ENCODE results near the gene SAMD4B.
A peak's percentile ranks its signal among the peaks of the same experiment; 100 is the strongest.
"Not testable (repeated sequence)": the region's sequence is repeated elsewhere in the genome, so short reads cannot be mapped to it uniquely, and the experiment has no call there.

SAMD4B gene

DNA sequence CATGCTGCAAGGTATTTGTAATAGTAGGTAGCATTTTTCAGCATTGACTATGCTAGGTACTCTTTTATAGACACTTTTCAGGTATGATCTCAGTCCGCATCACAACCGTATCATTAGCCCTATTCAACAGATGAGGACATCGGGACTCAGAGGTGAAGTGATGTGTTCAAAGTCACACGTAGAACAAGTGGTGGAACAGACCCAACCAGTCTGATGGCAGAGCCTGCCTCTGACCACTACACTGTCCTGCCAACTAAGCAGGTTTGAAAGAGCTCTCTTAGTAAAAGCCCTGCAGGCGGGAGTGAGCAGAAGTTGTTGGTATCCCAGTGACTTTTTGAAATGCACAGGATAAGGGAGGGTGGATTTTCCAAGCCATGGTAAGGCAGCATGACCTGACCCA, 28.5 kb downstream of the SAMD4B start:
- no peak for DNase-seq

DNA sequence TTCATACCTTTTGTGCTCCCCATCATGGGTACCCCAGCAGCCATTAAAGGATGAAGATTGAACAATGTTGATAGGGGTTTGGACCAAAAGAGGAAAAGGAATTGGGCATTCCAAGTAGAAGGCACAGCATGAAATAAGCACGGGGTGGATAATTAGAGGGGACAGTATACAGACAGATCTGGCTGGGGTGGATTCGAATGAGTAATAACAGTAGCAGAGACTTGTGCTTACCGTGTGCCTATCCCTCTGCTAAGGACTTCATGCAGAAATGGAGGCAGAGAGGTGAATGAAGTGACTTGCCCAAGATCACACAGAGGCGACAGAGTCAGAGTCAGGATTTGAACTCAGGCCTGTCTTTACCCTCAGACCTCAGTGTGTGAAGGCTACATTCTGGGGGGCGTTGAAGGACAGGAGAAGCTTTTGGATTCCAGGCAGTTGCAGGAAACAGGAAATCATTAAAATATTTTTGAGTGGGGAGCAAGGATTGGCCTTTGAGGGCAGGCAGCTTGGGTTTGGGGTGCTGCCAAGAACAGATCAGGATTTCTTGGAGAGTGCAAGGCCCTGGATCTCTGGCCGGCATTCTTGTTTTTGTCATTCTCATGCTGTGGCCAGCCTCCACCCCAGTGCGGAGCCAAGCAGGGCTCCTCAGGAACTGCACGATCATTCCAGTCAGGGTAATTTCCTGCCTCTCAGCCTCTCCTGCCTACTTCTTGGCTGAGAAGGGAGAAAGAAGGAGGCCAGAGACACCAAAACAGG, 30.0 kb downstream of the SAMD4B start:
- DNase-seq = peak; percentile 93

DNA sequence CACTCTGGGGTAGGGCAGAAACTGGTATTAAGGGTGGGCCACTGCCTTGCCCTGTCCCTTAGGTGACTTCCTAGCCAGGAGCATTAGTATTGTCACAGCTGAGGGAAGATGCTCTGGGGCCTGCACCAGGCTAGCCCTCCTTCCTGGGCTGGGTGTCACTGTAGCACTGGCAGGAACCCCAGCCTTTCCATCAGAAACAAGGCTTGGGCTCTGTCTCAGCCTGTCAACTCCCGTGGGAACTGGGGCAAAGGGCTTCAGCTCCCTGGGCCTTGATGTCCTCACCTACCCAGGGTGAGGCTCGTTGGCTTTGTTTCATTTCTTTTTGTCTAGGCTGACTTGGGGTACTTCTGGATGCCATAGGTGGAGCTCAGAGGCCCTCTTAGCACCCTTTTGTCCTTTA, 30.7 kb downstream of the SAMD4B start:
- no peak for DNase-seq

DNA sequence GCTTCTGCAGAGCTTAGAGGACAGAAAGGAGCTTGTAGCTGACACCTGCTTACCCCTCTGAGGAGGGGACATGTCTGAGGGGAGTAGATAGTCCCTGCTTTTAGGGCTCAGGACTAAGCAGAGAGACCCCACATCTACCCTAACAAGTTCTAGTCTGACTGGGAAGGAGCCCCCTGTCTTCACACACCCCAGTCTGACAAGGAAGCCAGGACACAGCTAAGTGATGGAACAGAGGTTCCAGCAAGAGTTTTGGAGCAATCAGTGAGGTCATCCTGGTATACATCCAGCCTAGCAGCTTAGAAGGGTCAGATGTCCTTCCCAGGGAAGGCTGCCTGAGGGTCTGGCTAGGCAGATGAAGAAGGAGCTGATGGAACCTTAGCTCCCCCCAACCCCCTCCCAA, 33.7 kb downstream of the SAMD4B start:
- DNase-seq = no peak

DNA sequence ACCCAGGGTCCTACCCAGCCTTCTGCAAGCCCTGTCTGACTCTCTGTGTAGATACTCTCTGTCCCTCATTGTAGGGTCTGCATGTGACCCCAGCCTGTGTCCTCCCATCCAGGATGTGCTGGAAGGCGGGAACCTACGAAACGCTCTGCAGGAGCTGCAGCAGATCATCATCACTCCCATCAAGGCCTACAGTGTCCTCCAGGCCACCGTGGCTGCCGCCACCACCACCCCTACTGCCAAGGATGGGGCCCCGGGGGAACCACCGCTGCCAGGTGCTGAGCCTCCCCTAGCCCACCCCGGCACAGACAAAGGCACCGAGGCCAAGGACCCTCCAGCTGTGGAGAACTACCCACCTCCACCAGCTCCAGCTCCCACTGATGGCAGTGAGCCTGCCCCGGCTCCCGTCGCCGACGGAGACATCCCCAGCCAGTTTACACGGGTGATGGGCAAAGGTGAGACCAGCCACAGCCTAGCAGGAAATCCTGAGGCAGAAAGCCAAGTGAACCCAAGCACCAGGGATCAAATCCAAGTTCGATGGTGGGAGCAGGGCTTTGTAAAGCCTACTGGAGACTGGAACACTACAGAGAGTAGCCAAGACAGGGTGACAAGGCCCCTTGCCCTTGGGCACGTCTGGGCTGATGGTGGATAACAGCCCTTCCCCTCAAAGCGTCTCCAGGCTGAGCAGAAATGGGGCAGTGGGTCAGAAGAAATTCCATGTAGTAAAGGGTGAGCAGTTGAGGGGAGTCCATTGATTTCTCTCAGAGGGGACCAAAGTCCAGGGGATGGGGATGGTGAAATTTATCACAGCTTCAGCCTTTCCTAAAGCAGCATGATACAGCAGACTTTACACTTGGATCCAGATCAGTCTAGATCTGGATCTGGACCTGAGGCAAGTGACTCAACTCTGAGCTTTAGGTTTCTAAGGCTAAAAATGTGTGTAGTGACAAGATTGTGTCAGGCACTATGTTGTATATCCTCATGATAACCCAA, 35.4 kb downstream of the SAMD4B start:
- no peak for DNase-seq

DNA sequence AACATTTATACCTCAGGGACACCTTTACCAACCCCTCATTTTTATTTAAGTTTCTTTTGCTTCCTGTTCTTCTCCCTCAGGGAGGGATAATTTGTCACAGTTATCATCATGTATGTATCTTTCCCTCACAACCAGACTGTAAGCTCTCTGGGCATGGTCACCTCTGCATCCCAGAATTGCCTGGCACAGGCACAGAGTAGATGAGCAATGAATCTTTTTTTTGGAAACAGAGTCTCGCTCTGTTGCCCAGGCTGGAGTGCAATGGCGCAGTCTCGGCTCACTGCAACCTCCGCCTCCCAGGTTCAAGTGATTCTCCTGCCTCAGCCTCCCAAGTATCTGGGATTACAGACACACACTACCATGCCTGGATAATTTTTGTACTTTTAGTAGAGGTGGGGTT, 37.1 kb downstream of the SAMD4B start:
- DNase-seq = not testable (repeated sequence)

DNA sequence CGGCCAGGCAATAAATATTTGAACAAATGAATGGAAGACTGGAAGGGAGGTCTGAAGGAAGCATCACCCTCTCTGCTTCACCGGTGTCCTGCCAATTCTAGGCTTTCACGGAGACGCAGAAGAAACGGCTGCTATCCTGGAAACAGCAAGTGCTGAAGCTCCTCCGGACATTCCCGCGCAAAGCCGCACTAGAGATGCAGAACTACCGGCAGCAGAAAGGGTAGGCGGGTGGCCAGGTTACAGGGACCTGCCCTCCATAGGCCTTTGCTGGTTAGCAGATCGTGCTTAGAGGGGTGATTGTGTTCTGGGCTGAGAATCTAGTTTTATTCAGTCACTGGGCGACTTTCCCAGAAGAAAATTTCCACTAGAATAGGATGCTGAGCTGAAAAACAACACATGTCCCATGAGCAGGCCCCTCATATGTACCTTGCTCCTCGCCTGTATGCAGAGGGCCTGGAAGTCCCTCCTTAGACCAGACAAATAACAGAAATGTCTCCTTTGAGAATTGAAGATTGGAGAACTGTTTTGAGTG, 37.7 kb downstream of the SAMD4B start:
- no peak for DNase-seq

DNA sequence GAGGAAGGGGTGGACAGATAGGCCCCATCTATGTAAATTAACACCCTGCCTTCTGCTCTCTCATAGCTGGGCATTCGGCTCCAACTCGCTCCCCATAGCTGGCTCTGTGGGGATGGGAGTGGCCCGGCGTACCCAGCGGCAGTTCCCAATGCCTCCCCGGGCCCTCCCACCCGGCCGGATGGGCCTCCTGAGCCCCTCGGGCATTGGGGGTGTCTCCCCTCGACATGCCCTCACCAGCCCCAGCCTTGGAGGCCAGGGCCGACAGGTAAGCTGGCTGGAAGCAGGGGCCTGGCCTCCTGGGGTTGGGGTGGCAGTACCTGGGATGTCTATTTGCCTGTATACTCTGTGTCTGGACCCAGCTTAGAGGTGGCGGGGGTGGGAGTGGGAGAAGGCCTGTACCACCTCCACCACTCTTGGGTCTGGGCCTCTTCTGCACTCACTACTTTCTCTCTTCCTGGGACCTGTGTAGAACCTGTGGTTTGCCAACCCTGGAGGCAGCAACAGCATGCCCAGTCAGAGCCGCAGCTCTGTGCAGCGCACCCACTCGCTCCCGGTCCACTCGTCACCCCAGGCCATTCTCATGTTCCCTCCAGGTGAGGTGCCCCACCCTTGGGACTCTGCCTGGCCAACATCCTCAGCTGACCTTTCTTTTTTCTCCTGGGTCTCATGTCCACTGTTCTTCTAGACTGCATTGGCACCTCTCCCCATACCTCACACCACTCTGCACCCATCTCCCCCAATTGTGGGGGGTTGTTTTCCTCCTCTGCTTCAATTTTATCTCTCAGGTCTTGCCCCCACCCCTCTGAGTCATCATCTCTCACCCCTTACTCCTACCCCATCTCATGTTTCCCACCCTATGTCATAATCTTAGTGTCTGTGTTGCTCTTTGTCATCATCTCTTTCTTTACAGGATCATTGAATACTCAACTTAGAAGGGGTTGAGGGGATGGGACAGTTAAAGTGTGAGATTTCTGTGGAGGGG, 38.6 kb downstream of the SAMD4B start:
- no peak for DNase-seq

DNA sequence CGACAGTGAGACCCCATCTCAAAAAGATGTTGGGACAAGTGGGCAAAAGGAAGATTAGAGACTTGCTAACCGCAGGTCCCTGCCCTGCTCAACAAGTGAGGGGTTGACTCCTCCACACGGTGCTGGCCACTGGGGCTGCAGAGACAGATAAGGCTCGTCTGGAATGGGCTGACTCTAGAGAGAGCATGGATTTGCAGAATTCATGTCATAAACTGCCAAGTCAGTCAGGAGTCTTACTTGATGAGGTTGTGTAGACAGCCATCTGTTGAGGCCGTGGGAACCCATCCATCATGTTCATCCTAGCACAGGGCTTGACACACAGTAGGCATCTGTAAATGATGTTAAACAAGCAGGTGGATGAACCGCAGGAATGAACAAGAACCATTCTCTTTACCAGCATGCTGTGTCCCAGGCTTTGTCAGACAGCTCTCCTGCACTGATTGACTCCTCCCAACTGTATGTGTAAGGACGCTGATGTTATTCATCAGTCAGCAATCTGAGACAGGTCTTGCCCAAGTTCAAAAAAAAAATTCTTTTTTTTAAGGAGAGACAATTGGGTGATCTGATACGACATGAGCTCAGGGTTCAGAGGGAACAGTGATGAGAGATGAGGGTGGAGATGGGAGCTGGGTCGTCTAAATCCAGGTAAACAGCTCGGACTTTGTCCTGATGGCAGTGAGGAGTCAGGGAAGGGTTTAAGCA, 39.8 kb downstream of the SAMD4B start:
- peak; percentile 35 for DNase-seq

DNA sequence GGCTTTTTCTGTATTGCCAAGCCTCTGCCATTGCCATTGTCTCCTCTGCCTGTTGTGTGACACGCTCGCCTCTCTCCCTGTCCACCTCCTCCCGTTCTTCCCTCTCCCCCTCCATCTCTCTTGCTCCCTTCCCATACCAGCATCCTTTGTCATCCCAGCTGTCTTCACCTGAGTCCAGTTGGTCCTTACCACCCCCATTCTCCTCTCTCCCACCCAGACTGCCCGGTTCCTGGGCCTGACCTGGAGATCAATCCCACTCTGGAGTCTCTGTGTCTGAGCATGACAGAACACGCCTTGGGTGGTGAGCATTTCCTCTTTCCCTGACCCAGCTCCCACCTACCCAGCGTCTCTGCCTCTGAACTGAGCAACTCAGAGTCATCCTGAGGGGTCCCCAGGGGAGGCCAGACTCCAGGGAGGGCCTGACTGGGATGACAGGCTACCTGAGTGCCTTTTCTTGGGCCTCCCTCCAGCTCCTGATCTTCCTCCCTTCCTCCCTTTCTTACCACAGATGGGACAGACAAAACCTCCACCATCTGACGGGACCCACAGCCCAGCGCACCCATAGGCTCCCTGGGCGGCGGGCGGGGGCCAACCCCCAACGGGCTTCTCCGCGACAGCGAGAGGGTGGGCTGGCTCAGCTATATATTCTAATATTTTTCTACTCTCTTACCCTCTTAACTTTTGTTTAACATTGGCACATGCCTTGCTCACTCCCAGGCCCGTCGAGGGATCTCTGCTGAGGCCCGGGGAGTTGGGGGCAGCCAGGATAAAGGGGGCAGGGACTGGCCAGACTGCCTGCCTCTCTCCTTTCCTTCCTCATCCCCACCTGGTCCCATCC, 41.0 kb downstream of the SAMD4B start:
- DNase-seq = no peak

DNA sequence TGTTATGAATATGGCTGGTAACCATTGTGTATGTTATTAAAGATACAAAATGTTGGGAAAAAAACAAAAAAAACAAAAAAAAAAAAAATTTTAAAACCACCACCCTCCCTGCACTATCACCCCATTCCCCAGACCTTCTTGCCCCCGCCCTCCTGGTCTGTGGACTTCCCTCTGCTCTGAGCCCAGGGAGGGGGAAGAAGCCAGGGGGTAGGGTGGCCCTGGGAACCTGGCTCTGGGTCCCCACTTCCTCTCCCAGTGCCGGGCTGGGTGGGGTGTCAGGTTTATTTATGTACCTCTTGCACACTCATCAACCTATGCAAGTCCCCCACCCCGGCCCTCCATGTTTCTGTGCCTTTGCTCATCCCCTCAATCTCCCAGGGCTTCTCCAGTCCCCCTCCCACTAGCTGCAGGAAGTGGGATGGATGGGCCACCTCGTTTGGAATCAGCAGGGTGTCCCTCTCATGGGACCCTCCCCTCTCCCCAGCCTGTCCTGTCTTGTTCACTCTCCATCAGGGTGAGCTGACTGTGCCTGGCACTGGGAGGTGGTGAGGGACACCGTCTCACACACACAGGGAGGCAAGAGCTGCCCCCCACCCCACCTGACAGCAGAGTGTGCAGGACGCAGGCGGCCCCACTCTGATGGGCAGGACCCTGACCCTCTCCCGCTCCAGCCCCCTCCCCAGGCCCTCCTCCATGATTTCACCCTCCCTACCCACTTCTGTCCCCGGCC, 42.8 kb downstream of the SAMD4B start:
- no peak for DNase-seq

DNA sequence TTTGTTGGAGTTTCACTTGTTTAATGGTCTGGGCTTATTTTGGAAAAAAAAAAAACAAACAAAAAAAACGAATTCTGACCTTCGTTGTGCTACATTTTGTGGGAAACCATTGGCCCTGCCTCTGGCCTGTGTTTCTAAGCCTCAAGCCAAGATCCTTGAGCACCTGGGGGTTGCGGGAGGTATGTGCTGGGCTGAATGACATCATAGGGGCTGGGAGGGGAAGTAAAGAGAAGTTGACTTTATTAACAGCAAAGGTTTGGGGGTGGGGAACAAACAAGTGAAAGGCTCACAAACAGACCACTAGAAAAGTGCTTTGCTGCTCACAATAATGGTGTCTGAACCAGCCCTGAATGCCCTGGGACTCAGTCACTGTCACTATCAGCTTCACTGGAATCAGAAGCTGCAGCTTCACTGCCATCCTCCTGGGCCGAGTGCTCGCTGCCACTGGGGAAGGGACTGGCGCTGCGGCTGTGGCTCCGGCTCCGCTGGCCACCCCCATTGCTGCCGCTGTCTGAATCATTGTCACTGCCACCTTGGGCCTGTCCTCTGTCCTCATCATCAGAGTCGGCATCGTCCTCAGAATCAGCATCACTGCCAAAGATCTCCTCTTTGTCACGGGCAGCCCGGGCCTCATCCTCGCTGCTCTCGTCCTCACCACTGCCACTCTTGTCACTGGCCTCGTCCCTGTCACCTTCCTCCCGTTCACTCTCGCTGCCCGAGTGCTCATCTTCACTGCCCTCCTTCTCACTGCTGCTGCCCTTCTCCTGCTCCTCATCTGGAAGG, 43.6 kb downstream of the SAMD4B start:
- no peak for DNase-seq

DNA sequence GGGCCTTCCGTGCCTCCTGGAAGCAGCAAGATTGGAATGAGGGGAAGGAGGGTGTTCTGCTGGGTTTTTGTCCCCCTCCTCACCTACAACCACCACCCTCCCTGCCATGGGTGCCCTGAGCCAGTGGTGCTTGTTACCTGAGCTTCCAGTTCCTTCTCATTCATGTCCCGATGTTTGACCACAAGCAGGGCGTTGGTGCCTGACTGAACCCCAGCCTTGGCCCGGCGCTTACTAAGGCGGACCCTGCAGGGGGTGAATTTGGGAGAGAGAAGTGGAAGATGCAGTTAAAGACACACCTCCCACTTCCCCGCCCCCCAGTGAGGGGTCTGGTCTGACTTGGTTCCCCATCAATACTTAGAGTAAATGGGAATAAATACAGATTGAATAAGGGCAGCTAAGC, 44.3 kb downstream of the SAMD4B start:
- no peak for DNase-seq

DNA sequence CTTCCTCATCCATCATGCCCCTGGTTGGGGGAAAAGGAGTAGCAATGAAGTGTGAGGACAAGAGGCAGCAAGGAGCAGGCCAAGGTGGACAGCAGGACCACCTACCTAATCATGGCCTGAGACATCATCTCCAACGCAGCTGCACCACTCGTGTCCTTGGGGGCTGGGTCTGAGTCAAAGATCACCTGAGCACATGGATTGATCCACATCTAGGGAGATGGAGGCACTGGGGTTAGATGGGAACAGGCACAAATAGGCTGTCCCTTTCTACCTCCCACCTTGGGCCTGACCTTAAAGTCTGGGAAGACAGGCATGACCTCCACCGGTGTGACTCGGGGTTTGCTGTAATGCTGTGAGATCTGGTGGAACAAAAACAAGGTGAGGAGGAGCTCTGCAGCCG, 46.4 kb downstream of the SAMD4B start:
- DNase-seq = no peak

DNA sequence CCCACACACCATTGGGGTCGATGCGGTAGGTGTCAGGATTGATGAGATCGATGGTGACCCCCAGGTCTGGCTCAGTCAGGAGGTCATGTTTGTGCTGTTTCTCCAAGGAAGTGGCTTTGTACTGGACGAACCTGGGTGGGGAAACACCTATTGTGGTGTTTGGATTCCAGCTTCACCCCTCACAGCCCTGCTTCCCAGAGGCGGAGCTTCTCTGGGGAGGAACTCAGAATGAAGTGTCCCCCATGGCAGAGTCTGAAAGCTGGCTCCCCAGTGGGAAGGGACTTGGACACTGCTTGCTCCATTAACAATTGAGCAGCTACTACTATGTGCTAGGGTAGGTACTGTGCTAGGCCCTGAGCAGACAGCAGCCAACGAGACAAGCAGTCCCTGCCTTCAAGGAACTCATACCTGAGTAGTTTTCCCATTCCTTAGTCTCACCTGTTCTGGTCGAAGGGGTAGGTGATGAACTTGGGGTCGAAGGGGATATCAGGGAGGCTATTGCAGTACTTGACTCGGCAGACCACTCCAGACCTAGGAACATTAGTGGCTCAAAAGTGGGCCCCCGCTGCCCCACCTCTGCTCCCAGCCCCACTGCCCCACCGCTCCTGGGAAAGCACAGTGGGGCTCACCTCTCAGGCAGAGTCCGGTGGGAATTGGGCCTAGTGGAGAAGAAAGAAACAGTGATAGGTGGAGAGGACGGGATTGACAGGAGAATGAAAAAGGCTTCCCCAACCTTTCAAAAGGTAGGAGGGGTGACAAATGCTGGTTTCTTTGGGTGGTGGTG, 47.6 kb downstream of the SAMD4B start:
- no peak for DNase-seq

DNA sequence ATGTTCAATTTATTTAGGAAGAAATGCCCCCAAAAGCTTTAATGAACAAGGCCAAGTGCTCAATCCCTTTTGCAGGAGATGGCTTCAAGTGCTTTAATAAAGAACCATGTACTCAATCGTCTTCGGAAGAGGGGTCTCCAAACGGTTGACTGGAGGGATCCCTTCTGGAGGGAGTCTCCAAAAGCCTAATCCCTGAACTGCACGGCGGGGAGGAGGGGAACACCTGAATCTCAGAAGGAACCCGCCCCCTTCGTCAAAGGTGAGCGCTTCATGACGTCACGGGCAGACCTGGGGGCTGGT, 48.2 kb downstream of the SAMD4B start:
- no peak for DNase-seq

DNA sequence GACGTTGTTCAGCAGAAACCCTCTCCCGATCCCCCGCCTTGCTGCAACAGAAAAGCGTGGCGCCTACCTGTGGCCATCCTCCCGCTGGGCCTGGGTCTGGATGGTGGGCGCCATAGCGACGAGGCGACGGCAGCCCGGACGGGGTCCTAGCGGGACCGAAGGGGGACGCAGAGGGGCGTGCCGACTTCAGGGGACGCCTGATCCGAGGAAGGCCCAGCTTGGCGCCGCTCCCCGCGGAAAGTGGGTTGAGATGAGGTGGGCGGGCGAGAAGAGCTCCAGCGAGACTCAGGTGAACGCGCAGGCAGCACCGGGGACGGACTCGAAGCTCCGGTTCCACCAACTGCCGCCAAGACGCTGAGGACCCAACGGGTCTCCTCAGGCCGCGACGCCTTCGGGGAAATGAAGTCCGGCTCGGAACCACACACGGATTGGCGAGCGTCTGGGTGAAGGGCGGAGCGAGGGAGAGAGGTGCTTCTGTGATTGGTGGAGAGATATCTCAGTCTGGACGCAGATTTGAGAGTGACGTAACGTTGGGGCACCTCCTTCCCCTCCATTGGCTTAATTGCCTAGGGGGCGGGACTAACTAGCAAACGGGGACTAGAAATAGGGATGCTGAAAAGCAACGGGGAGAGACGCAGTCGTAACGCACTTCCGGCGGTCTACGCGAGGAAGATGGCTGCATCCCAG, 48.7 kb downstream of the SAMD4B start, which contains the start of the genes MED29 and PAF1:
Gene MED29, plus strand, starts transcription at position 628 of the 687 bp plus-strand sequence. Its CDS starts 45 bp downstream, at position 673.
Gene PAF1, minus strand, starts transcription at position 356 of the 687 bp plus-strand sequence. Its CDS starts 242 bp downstream, at position 114.
- DNase-seq = peak; percentile 100
